Testis (tissue), 2 donors: ENCODE measurements around the gene MYO18A.
A peak's percentile ranks its signal among the peaks of the same experiment; 100 is the strongest.

Source experiments
- POLR2A ChIP-seq: fragments of 450-650 bp; IDR thresholded peaks from one replicate; pipeline ENCODE4 v1.6.1; 2017; ENCODE audit warnings: antibody characterized with exemption, mild to moderate bottlenecking, moderate library complexity
- TF ChIP-seq, protein P1 (sequence below), 3 experiments: fragments of 450-650 bp in 2 of 3; fragments of 200-600 bp in 1 of 3; sonication (generic) in 1 of 3; IDR thresholded peaks; one replicate each; pipeline ENCODE4 v1.5.1; 2016 to 2019; ENCODE audit warnings: antibody characterized with exemption in 3 of 3, mild to moderate bottlenecking in 2 of 3, moderate library complexity in 1 of 3

DNA sequence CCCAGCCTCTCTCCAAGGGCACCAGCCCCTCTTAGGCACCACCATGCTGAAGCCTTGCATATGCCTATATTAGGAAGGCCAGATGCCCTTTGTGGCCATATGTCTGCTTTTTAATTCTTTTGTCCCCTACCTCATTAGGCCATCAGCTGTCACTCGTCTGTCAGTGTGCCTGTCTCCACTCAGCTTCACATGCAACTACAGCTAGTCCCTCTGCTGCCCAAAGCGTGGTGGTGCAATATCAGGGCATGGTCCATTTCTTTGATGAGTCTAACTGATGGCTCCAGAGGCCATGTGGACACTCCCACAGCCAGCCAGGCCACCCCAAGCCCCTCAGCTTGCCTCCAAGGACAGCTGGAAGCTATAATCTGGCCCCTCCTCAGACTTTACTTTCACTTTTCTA is 36.3 kb downstream of the MYO18A start:
- TF ChIP-seq POLR2A, result no peak
- TF ChIP-seq, protein P1, sequence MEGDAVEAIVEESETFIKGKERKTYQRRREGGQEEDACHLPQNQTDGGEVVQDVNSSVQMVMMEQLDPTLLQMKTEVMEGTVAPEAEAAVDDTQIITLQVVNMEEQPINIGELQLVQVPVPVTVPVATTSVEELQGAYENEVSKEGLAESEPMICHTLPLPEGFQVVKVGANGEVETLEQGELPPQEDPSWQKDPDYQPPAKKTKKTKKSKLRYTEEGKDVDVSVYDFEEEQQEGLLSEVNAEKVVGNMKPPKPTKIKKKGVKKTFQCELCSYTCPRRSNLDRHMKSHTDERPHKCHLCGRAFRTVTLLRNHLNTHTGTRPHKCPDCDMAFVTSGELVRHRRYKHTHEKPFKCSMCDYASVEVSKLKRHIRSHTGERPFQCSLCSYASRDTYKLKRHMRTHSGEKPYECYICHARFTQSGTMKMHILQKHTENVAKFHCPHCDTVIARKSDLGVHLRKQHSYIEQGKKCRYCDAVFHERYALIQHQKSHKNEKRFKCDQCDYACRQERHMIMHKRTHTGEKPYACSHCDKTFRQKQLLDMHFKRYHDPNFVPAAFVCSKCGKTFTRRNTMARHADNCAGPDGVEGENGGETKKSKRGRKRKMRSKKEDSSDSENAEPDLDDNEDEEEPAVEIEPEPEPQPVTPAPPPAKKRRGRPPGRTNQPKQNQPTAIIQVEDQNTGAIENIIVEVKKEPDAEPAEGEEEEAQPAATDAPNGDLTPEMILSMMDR (IDR thresholded peaks at IDR 0.05), result peak in 2 of 3 experiments; percentile 29 to 41
